MV-4-11 (cell line): ENCODE results near the gene NCK2.

Source experiments
- DNase-seq: peaks from one replicate; lab custom pipeline; 2025; lab: John Stamatoyannopoulos, UW

The NCK2 gene

GRCh38 chr2:105777031-105777482, 32.3 kb downstream of the NCK2 start:
- no peak for DNase-seq

- no peak for DNase-seq
These were observed 32.9 kb downstream of the NCK2 start for GRCh38 chr2:105777506-105778055.

DNA sequence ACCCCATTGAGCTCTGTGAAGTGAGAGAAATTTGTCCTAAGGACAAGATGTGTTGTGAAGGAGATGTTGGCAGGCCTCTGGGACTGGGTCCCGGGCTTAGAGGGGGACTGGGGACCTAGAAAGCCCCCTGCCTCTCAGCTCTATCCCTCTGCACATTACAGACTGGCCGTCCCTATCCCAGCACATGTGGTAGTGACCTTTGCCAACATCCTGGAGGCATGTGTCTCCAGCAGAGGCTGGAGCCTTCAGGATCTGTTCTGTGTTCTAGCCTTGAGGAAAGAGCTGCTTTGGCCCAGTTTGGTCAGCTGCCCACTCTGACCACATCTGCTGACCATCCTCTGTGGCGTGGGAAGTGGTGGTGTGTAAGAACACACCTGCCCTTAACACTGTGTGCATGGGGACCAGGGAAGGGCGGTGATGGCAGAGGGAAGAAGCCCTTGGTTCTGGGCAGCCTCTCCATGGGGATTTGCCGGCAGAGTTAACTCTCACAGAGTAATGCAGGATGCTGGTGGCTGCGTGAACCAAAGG, 33.4 kb downstream of the NCK2 start:
- no peak for DNase-seq

GRCh38 chr2:105779394-105779793, 34.7 kb downstream of the NCK2 start:
- no peak for DNase-seq

DNA sequence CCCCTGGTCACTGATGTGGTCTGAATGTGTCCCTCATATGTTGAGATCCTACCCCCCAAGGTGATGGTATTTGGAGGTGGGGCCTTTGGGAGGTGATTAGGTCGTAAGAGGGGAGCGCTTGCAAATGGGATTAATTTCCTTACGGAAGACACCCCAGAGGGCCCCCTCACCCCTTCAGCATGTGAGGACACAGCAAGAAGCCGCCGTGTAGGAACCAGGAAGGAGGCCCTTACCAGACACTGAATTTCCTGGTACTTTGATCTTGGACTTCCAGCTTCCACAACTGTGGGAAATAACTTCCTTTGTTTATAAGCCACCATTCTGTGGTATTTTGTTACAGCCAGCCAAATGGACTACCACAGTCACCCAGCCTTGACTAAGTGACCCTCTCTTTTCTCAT, 35.9 kb downstream of the NCK2 start:
- DNase-seq = no peak

- DNase-seq = peak; percentile 64
These were observed 36.7 kb downstream of the NCK2 start for GRCh38 chr2:105781274-105781978.

GRCh38 chr2:105782123-105782522, 37.4 kb downstream of the NCK2 start:
- peak; percentile 45 for DNase-seq

GRCh38 chr2:105782646-105783045, 37.9 kb downstream of the NCK2 start:
- no peak for DNase-seq

DNA sequence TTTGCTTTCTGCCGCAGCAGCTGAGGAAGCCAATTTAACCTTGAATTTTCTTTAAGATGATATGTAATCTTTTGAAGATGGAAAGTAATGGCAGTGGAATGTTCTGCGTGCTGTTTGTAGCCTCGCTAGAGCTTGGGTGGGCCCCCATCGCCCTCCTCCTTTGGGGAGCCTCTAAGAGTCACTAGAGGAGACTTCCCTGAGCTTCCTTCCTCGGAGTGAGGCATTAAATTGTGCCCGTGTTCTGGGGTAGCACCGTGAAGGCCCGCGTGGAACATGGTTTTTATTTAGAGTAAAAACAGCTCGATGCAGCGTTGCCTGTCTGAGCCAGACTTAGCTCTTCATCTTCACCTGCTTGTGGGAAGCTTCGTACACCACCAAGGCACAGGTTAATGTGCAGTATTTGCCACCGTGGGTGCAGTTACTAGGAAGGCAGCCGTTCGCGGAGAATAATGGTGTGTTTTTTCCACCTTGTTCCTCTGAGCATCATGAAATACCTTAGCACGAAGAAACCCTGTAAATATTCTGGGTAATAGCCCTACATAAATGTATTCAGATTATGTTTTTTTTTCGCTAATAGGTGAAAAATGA, 38.5 kb downstream of the NCK2 start:
- DNase-seq = no peak

- no peak for DNase-seq
These were observed 39.3 kb downstream of the NCK2 start for GRCh38 chr2:105783972-105784371.

GRCh38 chr2:105784589-105784988, 39.9 kb downstream of the NCK2 start:
- DNase-seq = peak; percentile 14

- no peak for DNase-seq
These were observed 40.6 kb downstream of the NCK2 start for GRCh38 chr2:105785095-105785847.

DNA sequence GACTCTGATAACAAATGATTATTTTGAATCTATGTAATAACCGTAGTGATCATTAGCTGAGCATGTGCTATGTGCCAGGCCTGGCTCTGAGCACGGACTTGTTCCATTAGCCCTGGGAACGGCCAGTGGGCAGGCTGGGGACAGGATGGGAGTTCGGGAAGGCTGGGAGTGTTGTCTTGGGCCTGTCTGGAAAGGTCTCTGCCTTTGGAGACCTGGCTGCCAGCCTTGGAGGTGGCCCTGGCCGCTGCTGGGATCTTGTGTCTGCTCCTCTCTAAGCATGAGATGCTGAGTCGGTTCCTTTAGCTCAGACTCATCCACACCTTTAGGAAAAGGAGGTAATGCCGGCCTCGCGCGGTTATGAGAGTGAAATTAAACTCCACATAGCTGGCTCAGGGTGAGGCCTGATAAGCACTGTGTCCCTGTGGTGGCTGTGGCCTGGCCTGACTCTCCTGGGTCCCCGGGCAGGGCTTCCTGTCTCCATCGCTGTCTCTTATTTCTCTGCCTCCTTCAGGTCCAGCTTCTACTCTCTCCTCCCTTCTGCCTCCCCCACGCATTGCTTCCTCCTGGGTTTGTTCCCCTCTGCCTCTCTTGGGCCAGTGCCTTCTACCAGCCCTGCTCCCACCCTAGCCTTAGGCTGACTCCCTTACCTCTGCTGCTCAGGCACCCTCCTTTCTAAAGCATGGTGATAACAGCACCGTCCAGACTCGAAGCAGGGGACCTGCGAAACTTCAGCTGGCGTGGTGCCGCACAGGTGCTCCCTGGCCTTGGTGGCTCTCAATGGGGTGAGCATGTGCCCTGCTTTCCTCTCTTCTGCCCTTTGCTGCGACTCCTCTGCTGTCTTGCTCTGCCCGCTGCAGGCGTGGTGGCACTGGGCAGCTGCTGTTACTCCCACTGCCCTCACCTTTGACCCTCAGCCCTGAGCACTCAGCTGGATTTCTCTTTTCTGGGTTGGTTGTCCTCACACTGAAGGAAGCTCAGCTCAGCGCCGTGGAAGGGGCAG, 41.8 kb downstream of the NCK2 start:
- DNase-seq = peak; percentile 19

DNA sequence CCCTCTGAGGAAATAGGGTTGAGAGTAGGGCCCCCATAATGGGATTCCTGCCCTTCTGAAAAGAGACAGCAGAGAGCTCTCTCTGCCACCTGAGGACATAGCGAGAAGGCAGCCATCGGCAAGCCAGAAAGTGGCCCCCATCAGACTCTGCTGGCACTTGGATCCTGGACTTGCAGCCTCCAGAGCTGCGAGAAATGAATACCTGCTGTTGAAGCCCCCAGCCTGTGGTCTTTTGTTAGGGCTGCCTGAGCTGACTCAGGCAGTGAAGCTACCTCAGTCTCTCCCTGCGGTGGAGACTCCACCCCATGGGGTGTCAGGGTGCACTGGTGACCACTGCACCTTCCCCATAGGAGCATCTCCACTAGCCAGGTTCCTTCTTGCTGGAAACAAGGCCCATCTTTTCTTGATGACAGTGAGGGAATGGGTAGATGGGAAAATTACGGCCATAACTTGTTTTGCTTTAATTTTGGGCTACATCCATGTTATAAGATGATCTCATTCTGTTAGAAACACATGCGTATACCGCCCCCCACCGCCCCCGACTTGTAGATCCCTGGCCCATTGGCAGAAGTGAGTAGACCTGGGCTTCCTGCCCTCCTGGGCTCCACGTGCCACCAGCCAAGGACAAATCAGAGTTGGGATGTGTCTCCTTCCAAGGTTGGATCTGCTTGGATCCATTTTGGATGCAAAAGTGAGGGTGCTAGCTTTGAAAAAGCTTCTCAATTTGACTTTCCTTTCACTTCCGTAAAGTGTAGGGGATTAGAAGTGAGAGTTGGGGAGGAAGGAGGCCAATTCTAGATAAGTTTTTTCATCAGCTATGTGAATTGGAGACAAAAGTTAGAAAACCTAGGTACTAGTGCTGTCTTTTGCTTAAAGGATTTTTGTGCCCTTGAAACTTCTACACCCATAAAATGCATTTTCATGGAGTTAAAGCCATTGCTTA, 42.9 kb downstream of the NCK2 start:
- peak; percentile 73 for DNase-seq

GRCh38 chr2:105788670-105789290, 44.1 kb downstream of the NCK2 start:
- DNase-seq = no peak

GRCh38 chr2:105789745-105790460, 45.2 kb downstream of the NCK2 start:
- peak; percentile 98 for DNase-seq

GRCh38 chr2:105790461-105791149, 45.9 kb downstream of the NCK2 start:
- DNase-seq = no peak

DNA sequence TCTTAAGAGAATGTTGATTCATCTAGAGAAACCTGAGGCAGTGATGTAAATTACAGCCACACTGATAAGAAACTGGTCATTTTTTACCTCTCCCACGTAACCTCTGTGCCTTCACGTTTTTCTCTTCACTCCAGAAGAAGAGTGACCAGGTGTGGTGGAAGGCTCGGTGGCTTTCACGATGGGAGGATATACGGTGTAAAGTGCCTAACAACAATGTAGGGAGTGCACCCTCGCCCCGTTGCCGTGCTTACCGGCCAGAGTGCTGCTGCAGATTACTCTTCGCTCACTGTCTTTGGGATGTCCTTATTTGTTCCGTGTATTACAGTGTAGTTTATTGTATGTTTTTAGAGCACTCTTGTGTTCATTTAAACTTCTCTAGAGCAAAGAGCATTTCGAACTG, 46.5 kb downstream of the NCK2 start:
- DNase-seq = no peak
